Umbilical cord (tissue), 2 donors: ENCODE results near the gene TSPAN4. TPM values are rescaled to one million over a fixed set of nuclear protein-coding genes. Genes with fewer than 3 reads are reported as not detected.

Source experiments
- DNase-seq: peaks from one replicate; pipeline ENCODE4 v3.0.0-alpha.2; 2015; ENCODE audit warnings: low spot score
- total RNA-seq: library from RNA; depleted of rRNA; stranded (reverse); fragments of >200 nt; gene quantifications from one replicate; pipeline ENCODE4 v1.2.3, GENCODE V29; 2014; ENCODE audit warnings: low replicate concordance; ENCODE audit not compliant: insufficient read depth

Gene TSPAN4
- total RNA-seq, 1 donor from 2014 or later, result 43.8 TPM

DNA sequence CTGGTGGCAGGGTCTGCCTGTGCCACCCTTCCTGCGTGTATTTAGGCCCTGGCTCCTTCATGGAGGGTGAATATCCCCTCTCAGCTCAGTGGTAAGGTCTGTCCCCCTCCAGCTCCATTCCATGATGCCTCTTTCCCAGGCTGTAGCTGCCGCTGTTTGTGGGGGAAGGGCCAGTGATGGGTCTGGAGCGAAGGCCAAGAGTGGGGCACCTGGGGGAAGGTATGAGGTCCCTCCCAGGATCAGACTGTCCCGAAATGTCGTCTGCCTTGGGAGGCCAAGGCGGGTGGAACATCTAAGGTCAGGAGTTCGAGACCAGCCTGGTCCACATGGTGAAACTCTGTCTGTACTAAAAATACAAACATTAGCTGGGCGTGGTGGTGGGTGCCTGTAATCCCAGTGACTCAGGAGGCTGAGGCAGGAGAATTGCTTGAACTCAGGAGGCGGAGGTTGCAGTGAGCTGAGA is 8.8 kb upstream of the TSPAN4 start:
- DNase-seq, result no peak

DNA sequence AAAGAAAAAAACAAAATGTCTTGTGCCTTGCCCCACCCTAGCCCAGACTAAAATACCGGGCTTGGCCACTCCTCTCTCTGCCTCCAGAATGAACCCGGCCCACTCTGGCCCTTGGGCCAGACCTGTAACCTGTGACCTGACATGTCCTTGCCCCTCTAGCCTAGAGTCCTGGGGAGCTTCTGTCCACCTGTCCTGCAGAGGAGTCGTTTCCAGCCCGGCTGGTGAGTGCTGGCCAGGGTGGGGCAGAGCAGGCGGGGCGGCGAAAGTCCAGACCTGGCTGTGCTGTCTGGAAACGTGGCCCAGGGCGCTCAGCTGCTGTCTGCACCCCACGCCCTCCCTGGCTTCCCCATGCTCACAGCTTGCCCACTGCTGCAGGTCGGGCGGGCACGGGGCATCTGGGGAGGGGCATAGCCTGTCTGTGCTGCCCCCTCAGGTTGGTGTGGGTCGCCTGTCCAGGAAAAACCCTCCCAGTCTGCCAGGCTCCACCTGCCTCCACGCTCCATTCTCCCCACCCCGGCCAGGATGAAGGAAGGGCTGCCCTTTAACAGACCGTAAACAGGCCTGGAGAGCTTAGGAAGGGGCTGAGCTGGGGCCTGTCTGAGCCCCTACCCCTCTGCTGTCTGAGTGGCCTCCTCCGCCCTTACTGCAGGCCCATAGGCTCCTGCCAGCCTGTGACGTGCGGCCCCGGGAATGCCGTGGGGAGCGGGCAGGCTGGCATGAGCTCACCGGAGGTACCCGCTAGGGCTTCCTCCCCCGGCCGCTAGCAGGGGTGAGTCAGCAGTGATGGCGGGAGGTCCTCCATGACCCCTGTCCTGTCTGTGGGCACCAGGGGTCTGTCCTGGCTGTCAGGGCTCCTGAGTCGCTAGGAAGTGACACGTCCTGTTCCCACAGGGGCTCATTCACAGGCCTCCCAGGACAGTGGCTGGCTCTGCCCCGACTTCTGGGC is 8.0 kb upstream of the TSPAN4 start:
- peak; percentile 67 for DNase-seq

DNA sequence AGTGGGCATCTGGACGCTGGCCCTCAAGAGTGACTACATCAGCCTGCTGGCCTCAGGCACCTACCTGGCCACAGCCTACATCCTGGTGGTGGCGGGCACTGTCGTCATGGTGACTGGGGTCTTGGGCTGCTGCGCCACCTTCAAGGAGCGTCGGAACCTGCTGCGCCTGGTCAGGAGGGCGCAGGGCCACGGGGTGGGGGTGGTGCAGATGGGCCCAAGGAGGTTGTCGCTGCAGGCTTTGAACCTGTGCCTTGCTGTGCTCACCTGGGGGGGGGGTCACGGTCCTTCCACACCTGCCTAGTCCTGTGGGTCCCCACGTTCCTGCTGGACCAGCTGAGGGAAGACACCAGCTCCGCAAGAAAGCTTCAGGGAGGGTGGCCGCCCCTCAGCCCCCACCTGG is 6.4 kb upstream of the TSPAN4 start:
- no peak for DNase-seq

DNA sequence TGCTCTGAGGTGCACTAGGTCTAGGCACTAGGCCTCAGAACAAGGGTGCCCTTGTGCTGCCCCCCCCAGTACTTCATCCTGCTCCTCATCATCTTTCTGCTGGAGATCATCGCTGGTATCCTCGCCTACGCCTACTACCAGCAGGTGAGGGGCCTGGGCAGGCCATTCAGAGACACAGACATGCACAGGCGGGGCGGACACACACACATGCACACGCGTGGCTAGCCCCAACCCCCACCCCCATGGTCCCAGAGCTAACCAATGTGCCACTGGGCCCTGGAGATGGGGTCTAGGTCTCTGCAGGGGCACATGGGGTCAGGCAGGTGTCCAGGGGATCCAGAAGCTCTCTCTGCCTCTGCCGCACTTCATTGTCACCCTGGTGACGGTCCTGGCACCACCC is 6.0 kb upstream of the TSPAN4 start:
- no peak for DNase-seq

DNA sequence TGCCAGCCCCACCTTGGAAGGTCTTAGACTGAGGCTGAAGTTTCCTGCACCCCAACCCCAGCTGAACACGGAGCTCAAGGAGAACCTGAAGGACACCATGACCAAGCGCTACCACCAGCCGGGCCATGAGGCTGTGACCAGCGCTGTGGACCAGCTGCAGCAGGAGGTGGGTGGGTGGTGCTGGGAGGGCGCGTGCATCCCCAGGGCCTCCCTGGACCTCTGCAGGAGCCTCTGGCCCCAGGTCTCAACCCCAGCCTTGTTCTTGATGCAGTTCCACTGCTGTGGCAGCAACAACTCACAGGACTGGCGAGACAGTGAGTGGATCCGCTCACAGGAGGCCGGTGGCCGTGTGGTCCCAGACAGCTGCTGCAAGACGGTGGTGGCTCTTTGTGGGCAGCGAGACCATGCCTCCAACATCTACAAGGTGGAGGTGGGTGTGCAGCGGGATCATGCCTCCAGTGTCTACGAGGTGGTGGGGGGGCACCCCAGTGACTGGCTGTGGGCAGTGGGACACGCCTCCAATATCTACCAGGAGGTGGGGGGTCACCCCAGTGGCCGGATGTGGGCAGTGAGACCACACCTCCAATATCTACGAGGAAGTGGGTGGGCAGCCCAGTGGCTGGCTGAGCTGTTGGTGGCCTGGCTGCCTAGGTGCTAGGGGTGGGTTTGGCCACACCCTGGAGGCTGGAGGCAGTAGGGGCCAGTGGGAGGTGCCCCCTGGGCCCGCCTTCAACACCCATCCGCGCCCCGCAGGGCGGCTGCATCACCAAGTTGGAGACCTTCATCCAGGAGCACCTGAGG is 5.3 kb upstream of the TSPAN4 start:
- DNase-seq, result no peak

DNA sequence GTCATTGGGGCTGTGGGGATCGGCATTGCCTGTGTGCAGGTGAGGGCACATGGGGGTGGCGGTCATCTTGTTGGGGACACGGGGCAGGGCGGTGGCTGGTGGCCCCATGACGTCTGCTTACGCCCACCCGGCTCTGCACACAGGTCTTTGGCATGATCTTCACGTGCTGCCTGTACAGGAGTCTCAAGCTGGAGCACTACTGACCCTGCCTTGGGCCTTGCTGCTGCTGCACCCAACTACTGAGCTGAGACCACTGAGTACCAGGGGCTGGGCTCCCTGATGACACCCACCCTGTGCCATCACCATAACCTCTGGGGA is 4.7 kb upstream of the TSPAN4 start:
- no peak for DNase-seq

DNA sequence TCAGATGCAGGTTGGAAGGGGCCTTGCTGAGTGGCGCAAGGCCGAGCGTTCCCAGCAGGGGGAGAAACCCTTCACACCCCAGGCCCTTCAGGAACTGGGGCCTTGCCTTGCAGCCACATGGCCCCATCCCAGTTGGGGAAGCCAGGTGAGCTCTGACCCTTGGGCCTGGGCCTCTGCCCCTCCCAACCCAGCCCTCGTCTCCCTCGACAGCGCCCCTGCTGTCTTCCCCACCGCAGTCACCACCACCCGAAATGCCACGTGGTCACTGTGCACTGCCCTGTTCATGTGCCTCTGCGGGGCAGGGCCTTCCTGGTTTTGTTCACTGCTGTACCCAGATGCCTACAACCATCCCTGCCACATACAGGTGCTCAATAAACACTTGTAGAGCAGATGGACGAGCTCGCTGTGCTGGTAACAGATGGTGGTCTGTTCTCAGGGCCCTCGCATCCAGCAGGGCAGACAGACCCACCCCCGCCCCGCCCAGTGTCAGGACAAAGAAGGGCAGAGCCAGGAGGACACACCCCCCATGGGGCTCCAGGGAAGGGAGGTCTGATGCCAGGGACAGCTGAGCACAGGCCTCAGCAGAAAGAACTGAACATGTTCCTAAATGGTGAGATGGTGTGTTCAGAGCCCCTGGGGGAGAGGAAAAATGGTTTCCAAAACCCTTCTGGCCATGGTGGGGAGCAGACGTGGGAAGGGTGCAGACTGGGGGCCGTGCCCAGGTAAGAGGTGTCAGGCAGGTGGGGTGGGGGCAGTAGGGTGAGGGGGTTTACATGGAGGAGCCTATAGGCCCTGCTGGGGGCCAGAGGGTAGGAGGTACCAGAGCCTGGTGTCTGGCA is 4.0 kb upstream of the TSPAN4 start:
- no peak for DNase-seq

DNA sequence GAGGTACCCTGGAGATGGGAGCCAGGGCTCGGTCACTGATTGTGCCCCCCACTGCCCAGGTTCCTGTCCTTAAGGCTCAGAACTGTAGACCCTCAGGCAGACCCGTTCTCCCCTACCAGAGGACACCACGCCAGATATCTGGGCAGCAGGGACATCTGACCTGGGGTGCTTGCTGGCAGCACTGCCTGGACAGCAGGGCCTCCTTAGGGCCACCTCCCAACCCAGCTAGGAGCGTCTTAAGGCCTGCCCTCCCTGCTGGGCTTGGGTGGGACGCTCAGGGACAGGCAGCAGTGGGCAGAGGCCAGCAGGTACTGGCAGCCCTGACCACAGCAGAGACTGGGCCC is 3.4 kb upstream of the TSPAN4 start:
- no peak for DNase-seq

DNA sequence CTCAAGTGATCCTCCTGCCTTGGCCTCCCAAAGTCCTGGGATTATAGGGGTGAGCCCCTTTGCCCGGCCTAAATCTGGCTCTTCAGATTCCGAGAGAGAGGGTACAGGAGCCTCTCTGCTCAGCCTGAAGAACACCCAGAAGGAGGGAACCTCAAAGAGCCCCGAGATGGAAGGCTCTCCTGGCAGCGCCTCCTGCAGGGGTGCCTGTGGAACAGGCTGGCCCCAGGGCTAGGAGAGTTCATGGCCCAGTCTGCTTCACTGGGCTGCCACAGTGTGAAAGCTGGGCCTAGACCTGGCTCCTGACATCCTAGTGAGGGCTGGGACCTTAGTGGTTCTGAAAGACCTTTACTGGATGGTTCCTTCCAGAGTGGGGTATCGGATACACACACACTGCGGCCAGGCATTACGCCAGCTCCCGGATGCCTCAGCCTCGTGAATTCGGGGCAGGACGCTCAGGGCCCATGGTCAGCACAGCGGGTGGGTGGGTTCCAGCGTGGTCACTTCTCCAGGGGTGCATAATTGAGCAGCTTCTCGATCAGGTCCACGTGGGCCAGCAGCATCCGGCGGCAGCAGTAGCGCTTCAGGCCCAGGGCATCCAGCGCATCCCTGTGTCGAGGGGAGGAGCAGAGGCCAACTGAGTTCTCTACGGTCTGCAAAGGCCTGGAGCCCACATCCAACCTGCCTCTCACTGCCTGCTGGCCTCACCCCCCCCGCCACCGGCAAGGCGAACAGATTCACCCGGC is 2.6 kb upstream of the TSPAN4 start:
- DNase-seq, result no peak

DNA sequence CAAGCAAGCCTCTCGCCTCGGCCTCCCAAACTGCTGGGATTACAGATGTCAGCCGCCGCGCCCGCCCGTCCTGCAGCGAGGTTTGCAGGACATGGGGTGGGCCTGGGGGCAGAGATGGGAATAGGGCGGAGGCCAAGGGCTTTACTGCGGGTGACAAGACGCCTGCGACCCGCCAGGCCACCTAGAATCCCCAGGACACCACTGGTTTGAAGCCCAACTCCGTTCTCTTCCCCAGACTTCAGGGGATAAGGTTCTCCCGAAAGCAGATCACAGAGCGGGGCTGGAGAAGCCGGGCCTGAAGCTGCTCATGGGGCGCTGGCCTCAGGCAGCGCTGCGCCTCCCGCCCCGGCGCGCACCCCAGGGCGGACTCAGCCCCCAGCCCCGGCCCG is 677 bp upstream of the TSPAN4 start:
- no peak for DNase-seq

DNA sequence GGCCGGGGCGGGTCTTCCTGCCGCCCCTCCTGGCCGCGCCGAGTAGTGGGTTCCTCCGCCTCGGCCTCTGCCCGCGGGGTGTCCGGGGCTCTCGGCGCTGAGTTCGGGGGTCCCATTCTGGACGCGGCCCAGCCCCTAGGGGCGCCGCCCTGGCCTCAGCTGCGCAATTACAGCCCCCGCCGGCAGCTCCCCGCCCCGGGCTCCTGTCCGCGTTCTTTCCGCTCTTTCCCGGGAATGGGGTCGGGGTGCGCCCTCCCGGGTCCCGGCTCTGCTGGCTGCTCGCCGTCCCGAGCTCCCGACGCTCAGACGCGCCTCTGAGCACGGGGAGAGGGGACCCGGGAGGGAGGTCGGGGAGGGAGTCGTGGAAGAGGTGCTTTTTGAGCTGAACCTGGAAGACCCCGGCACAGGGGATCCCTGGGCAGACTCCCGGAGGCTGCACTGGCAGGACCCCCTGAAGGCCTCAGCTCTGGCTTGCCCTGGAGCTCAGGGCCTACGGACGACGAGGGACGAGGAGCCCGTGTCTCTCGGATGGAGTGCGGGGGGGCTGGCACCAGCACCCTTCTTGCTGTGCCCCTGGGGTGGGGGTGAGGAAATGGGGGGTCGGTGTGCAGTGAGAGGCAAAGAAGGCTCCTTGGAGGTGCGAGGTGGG is 558 bp downstream of the TSPAN4 start:
- no peak for DNase-seq

DNA sequence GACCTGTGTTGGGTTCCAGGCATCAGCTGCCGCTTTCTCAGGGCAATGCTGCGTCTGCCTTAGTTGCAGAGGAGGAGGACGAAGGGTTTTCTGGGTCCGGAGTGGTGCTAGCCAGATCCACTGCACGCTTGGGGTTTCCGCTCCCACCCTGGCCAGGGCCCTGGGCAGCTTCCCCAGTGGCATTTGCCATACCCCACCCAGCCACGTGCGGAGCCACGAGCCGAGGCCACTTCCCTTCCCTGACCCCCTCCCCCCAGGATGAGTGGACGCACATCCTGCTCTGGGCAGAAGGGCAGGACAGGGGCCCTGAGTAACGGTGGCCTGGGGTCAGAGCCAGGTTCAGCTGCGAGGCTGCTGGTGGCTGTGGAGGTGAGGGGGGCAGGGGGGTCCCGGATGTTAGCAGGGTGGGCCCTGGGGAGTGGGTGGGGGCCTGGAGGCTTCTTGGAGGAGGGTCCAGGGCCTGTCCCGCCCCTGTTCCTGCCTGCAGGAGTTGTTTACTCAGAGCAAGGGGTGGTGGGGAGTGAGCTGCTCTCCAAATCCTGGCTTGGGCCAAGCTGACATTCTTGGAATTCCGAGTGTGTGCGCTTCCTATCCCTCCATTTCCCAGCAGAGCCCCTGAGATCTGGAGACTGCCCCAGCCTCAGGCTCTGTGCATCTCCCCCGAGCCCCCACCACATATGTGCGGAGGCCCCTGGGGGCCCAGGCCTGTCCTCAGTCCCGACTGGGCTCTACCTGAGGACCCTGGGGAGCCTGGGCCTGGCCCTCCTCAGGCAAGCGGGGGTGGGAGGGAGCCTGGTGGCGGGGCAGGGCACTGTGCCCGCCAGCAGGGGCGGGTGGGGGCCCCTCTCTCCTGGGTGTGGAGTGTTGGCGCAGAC is 1.4 kb downstream of the TSPAN4 start:
- DNase-seq, result peak; percentile 97

DNA sequence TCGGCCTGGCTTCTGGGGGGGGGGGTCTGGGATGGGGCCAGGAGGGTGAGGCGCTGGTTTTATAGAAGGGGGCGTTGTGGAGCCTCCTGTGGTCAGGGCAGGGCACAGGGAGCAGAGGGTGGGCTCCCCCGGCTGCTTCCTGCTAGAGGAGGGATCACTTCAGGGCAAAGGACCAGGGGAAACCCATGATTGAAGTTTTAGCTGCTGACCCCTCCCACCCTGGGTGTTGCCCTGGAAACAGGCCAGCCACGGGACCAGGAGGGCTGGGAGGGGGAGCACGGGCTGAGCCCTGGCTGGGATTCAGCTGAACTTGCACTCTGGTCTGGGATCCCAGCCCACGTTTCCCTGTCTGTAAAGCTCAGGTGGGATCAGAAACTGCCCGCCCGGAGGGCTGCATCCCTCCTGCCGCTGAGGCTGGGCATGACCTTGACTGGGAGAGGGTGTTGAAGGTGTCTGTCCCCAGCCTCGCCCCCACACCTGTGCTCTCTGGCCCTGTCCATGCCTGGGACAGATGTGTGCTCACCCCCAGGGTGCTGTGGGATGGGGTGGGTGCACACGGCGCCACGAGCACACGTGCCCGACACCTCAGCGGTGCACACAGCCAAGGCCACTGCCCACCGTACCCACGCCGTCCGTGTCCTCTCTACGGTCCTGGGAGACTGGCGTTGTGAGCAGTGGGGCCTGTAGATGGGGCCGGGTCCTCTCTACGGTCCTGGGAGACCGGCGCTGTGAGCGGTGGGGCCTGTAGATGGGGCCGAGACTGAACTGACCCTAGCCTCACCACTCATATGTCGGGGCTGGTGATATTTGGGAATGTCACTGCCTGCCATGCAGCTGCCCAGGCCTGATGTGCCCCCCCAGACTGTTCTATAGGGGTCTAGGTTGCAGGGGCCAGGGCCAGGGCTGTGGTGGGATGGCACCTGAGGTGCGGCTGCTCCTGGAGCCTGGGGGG is 2.3 kb downstream of the TSPAN4 start:
- DNase-seq, result peak; percentile 96

DNA sequence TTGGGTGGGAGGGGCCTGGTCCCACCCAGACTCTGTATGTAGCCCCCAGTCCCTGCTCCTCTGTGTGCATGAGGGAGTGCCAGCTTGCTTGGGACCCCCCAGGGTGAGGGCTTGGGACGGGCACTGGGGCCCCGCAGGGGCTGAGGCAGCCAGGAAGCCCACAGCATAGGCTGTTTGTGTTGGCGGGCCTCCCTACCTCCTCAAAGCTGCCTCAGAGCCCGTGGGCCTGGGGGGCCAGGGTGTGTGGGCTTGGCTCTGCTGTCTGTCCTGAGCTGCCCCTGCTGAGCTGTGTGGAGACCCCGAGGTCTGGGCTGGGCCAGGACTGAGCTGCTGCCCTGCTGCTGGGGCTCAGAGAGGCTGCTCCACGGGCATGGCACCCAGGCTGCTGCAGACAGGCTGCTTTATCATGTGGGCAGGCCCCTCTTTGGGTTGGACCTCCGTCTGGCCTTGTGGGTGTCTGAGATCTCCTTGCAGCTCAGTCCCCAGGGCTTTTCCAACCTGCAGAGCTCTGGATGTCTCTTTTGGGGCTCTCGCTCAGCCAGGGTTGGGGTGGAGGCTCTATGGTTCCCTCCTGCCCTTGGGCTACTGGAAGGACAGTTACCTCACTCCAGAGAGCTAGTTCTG is 3.3 kb downstream of the TSPAN4 start:
- DNase-seq, result peak; percentile 51

DNA sequence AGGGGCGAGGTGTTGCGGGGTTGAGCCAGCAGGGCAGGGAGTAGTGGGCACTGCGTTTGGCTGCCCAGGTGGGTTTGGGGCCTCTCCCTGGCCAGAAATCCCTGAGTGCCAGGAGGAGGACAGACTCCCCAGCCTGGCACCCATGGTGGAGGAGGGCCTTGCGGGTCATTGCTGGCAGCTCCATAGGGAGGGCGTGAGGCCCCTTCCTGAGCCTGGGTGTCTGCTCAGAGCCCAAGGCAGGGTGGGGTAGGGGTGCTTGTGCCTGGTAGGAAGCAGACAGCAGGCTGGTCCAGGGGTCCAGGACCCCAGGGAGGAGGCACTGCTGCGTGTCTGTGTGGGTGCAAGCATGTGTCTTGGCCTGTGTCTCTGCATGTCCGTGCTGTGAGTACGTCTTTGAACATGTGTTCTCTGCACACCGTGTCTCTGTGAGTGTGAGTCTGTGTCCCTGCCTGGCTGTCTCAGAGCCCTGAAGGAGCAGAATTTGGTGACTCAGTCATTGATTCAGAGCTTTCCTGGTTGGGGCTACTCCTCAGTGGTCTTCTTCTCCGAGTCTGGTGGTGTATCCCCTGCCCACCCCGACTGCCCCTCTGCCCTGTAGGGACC is 3.9 kb downstream of the TSPAN4 start:
- DNase-seq, result no peak

DNA sequence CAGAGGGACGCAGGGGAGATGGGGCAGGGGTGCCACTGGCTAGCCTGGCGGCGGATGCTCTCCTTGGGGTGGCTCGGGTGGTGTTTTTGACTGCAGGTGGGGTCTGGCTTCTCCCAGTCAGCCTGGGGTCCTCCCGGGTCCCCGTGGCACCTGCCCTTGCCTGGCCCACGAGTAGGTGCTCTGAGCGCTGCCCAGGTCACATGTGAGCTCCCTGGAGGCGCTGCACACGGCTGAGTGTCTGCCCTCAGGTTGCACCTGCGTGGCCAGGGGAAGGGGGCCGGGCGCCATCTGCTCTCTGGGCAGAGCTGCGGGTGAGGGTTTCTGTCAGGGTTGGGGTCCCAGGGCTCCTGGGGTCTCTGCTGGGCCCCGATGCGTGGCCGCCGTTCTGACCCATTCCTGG is 5.2 kb downstream of the TSPAN4 start:
- DNase-seq, result no peak

DNA sequence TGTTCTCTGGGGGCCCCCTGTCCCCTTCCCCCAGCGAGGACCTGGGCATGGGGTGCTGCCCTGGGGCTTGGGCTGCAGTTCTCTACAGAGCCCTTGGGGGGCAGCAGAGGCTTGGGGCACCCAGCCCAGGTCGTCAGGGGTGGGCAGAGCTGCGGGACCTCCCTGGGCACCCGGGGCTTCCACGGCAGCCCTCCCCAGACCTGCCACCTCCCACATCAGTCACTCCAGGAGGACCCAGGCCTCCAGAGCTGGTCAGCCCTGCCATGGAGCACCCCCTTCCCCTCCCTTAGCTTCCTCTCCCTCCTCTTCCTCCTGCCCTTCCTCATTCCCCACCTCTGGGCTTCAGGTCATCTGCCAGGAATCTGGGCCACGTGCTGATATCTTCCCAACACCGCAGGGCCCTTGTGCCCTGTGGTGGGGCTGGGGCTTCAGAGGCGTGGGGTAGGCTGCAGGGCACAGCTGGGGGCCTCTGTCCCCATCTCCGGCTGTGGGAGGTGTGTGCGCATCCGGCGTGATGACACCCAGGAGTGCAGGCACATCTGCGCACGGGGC is 5.8 kb downstream of the TSPAN4 start:
- no peak for DNase-seq
